ENCODE data around the gene NRXN3.

GRCh38 chr14:79426103-79426755, 1256.1 kb downstream of the NRXN3 start:
- TF ChIP-seq, protein P1, sequence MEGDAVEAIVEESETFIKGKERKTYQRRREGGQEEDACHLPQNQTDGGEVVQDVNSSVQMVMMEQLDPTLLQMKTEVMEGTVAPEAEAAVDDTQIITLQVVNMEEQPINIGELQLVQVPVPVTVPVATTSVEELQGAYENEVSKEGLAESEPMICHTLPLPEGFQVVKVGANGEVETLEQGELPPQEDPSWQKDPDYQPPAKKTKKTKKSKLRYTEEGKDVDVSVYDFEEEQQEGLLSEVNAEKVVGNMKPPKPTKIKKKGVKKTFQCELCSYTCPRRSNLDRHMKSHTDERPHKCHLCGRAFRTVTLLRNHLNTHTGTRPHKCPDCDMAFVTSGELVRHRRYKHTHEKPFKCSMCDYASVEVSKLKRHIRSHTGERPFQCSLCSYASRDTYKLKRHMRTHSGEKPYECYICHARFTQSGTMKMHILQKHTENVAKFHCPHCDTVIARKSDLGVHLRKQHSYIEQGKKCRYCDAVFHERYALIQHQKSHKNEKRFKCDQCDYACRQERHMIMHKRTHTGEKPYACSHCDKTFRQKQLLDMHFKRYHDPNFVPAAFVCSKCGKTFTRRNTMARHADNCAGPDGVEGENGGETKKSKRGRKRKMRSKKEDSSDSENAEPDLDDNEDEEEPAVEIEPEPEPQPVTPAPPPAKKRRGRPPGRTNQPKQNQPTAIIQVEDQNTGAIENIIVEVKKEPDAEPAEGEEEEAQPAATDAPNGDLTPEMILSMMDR (conservative IDR thresholded peaks at IDR 0.05 in 1 of 2, IDR thresholded peaks at IDR 0.05 in 1 of 2; ENCODE audit: extremely low read depth in 1 of 2, insufficient read depth in 1 of 2, low read depth in 1 of 2, low read length in 2 of 2), result no peak
- TF ChIP-seq EZH2 (IDR thresholded peaks at IDR 0.05; ENCODE audit: borderline replicate concordance, low read length), result no peak

Data from mammary epithelial cell (primary cell).